ENCODE data around the gene FAM13A.
"Not testable (repeated sequence)": the region's sequence is repeated elsewhere in the genome, so short reads cannot be mapped to it uniquely, and the experiment has no call there.

The FAM13A gene

DNA sequence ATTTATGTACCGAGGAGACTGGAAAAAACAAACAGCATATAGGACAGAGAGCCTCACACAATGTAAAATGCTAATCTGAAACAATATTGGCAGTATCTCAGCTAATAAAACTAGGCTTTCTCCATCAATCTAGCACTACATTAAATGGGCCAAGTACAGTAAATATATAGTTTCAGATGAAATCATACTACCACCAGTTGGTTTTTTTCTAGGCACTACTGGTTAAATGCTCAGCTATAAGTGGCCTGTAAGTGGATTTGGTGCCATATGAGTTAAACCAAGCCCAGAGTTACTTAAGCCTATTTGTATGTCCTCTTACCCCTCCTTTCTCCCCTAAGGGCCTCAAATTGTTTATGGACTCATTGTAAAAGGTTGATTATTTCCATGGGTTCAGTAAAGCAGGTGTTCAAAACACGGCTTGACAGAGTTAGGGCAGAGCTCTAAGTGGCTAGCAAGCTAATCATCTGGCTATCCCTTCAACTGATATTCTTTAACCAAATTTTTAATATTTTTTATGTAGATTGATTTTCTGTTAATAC is 57.5 kb downstream of the FAM13A start:
- POLR2A ChIA-PET = no interaction called here

DNA sequence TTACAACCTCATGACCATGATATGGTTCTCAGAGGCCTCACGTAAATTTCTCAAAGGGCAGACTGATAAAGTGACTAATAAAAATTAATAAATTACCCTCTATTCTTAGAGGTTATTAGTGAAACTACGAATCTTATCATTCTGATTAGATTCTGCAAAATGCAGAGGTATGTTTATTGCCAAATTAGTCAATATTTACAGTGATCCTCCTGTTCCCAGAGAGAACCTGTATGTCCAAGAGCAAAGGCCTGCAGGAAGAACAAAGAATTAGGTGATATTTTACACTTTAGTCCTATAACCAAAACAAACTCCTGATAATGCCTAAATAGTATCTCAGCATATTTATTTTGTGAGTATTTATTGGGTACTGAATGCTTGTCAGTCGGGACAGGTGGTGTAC is 58.1 kb downstream of the FAM13A start:
- TF ChIP-seq CTCF (IDR thresholded peaks at IDR 0.05; ENCODE audit: insufficient read depth, low read length, missing control alignments) = no peak
- no peak for DNase-seq (ENCODE audit: low read depth, low spot score)
- ChIA-PET CTCF (interaction anchor here (0.8 kb wide), 1 partner anchor 25 kb away, joined by 3 read pairs; no protein-coding TSS in a partner anchor), POLR2A (no interaction called here)
- H3K4me3 ChIP-seq (ENCODE audit: low read depth, low read length) = no peak overlapping the region

More for the DNA sequence above, 57.5 kb downstream of the FAM13A start:
- TF ChIP-seq CTCF (IDR thresholded peaks at IDR 0.05; ENCODE audit: insufficient read depth, low read length, missing control alignments) = no peak
- no peak overlapping the region for H3K4me3 ChIP-seq (ENCODE audit: low read depth, low read length)
- CTCF ChIA-PET = interaction anchor here (0.7 to 0.8 kb wide), 2 partner anchors 24 kb away, joined by 3 to 4 read pairs; no protein-coding TSS in a partner anchor
- DNase-seq (ENCODE audit: low read depth, low spot score) = no peak

DNA sequence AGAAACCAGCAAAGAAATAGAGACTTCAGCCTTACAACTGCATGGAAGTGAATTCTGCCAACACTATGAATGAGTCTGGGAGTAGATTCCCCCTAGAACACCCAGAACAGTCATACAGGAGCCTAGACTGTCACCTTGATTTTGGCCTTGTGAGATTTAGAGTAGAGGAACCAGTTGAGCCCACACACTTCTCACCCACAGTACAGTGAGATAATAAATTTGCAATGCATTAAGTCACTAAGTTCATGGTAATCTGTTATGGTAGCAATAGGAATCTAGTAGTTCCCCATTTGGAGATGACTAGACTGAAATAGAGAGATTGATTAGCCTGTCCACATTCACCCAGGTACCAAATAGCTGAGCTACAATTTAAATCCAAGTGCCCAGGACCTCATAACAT is 59.0 kb downstream of the FAM13A start:
- ChIA-PET CTCF (interaction anchor here (0.6 to 1.1 kb wide), 2 partner anchors 20 to 26 kb away, joined by 3 to 4 read pairs; no protein-coding TSS in a partner anchor), POLR2A (no interaction called here)
- TF ChIP-seq CTCF (IDR thresholded peaks at IDR 0.05; ENCODE audit: insufficient read depth, low read length, missing control alignments) = no peak

DNA sequence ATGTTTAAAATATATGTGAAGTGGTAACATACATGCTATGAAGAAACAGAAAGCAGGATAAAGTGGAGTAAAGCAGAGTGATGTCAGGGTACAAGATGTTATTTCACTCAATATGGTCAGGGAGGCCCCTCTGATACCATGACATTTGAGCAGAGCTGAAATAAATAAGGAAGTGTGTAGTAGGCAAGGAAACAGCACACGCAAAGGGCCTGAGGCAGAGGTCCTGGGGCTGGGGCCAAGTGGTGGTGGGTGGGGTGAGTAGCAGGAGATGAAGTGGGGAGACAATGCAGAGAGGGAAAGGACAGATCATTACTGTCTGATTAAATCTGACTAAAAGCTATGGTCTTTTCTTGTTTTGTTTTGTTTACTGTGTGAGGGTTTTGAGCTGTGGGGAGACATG is 61.1 kb downstream of the FAM13A start:
- no peak for TF ChIP-seq CTCF (IDR thresholded peaks at IDR 0.05; ENCODE audit: insufficient read depth, low read length, missing control alignments)
- CTCF ChIA-PET = no interaction called here
- POLR2A ChIA-PET = no interaction called here
- H3K4me3 ChIP-seq (ENCODE audit: low read depth, low read length) = no peak overlapping the region
- DNase-seq (ENCODE audit: low read depth, low spot score) = no peak

More for the DNA sequence above, 59.0 kb downstream of the FAM13A start:
- DNase-seq (ENCODE audit: low read depth, low spot score) = no peak
- H3K4me3 ChIP-seq (ENCODE audit: low read depth, low read length) = no peak overlapping the region

- DNase-seq (ENCODE audit: low read depth, low spot score); CTCF ChIA-PET; H3K4me3 ChIP-seq (ENCODE audit: low read depth, low read length); POLR2A ChIA-PET: not testable (repeated sequence)
Observed at GRCh38 chr4:88995257-88995656, 61.7 kb downstream of the FAM13A start.

DNA sequence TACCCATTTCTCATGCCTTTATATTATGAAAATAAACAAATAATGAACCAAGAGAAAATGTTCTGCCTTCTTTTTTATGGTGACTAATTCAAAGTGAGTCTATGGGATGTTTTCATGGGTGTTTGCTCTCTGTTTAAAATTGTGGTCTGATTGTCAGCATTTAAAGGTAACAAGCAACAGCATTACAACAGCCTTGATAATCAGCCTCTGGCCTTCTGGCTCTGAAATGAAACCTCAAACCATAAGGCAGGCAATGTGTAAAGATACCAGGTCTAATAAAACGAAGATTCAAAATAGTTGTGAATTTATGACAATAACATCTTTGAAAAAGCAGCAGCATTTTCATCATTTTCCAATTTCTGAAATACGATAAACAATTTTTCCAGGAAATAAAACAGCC is 63.7 kb downstream of the FAM13A start:
- no peak for TF ChIP-seq CTCF (IDR thresholded peaks at IDR 0.05; ENCODE audit: insufficient read depth, low read length, missing control alignments)
- ChIA-PET CTCF (no interaction called here), POLR2A (no interaction called here)
- H3K4me3 ChIP-seq (ENCODE audit: low read depth, low read length) = no peak overlapping the region
- no peak for DNase-seq (ENCODE audit: low read depth, low spot score)

GRCh38 chr4:88991746-88992145 is 65.2 kb downstream of the FAM13A start:
- no peak overlapping the region for H3K4me3 ChIP-seq (ENCODE audit: low read depth, low read length)
- ChIA-PET CTCF (interaction anchor here (2.2 kb wide), 1 partner anchor 10 kb away, joined by 6 read pairs; no protein-coding TSS in a partner anchor), POLR2A (no interaction called here)
- no peak for TF ChIP-seq CTCF (IDR thresholded peaks at IDR 0.05; ENCODE audit: insufficient read depth, low read length, missing control alignments)
- no peak for DNase-seq (ENCODE audit: low read depth, low spot score)

Measured in AG04449 (cell line).